B cell (primary cell): Measurements from ENCODE around the gene TTC1. TPM values are rescaled to one million over a fixed set of nuclear protein-coding genes. Genes with fewer than 3 reads are reported as not detected.

Source experiments
- ATAC-seq: fragments of 200-7000 bp; cut with Tn5 transposase; one replicate; pipeline ENCODE4 v1.10.0; 2021; ENCODE audit warnings: low read depth, mild to moderate bottlenecking, moderate number of reproducible peaks, moderate library complexity
- CTCF ChIA-PET: fragments of 350-600 bp; sonication (Branson Sonifier 250); formaldehyde crosslinking; loops from one replicate; lab custom pipeline; 2021; ENCODE audit warnings: antibody characterized with exemption, inconsistent platforms; lab: Charles Lee
- POLR2A ChIA-PET: fragments of 350-600 bp; sonication (Branson Sonifier 250); formaldehyde crosslinking; loops from one replicate; lab custom pipeline; 2021; ENCODE audit warnings: antibody characterized with exemption; lab: Charles Lee
- DNase-seq: peaks from one replicate; pipeline ENCODE4 v3.0.0; 2013
- H2AFZ ChIP-seq: 2 replicates; pipeline ENCODE4 v1.6.1; 2012; ENCODE audit warnings: mild to moderate bottlenecking, low read depth, low read length; ENCODE audit not compliant: insufficient read depth, poor library complexity, severe bottlenecking
- H3K27ac ChIP-seq, 2 donors: 1 replicate in 1 of 2; 2 replicates in 1 of 2; pipeline ENCODE4 v1.5.1; 2012 to 2013; ENCODE audit warnings: low read length in 2 of 2, mild to moderate bottlenecking in 2 of 2, moderate library complexity in 1 of 2
- H3K27me3 ChIP-seq, 4 experiments: fragments of 200-600 bp in 1 of 4; sonication (generic) in 1 of 4; replicated peaks in 1 of 4; 1 replicate in 2 of 4; 2 replicates in 2 of 4; pipeline versions ENCODE4 v1.6.1 to v1.7.0; 2013 to 2016; ENCODE audit warnings: low read length in 3 of 4, mild to moderate bottlenecking in 2 of 4, mixed read lengths in 1 of 4, moderate library complexity in 1 of 4; ENCODE audit not compliant: insufficient read depth in 4 of 4, control insufficient read depth in 3 of 4; ENCODE audit errors: control extremely low read depth in 1 of 4
- H3K36me3 ChIP-seq, 2 experiments: replicated peaks in 1 of 2; 1 replicate in 1 of 2; 2 replicates in 1 of 2; pipeline versions ENCODE4 v1.6.1 to v1.7.1; 2013; ENCODE audit warnings: low read length in 1 of 2; ENCODE audit not compliant: insufficient read depth in 2 of 2, control insufficient read depth in 1 of 2; ENCODE audit errors: control extremely low read depth in 1 of 2, extremely low read depth in 1 of 2
- H3K4me1 ChIP-seq, 2 donors: fragments of 200-600 bp in 1 of 2; sonication (generic) in 1 of 2; 1 replicate in 1 of 2; 2 replicates in 1 of 2; pipeline versions ENCODE4 v1.5.1 to v1.6.1; 2013 to 2017; ENCODE audit warnings: low read length in 2 of 2; ENCODE audit not compliant: control insufficient read depth in 2 of 2, insufficient read depth in 2 of 2
- H3K4me2 ChIP-seq: replicated peaks from 2 replicates; pipeline ENCODE3; 2012; ENCODE audit warnings: mild to moderate bottlenecking, low read depth, low read length; ENCODE audit not compliant: poor library complexity, severe bottlenecking
- H3K4me3 ChIP-seq, 5 experiments: fragments of 200-600 bp in 1 of 5; sonication (generic) in 1 of 5; 1 replicate in 3 of 5; 2 replicates in 2 of 5; pipeline versions ENCODE4 v1.5.1 to v1.7.0; 2011 to 2016; ENCODE audit warnings: low read length in 4 of 5, mild to moderate bottlenecking in 4 of 5, low read depth in 2 of 5, control low read depth in 1 of 5, moderate library complexity in 1 of 5; ENCODE audit not compliant: insufficient read depth in 1 of 5; ENCODE audit errors: control extremely low read depth in 1 of 5, extremely low read depth in 1 of 5
- H3K79me2 ChIP-seq: fragments of 200-600 bp; sonication (generic); one replicate; pipeline ENCODE4 v1.6.0; 2016; ENCODE audit warnings: low read length; ENCODE audit not compliant: control insufficient read depth, insufficient read depth
- H3K9ac ChIP-seq: fragments of 200-600 bp; sonication (generic); 2 replicates; pipeline ENCODE4 v1.6.1; 2017; ENCODE audit warnings: mild to moderate bottlenecking, low read length, moderate library complexity
- H3K9me3 ChIP-seq, 3 donors: one replicate each; pipeline versions ENCODE4 v1.6.1 to v1.7.1; 2013; ENCODE audit warnings: low read length in 2 of 3; ENCODE audit not compliant: control insufficient read depth in 2 of 3, insufficient read depth in 1 of 3; ENCODE audit errors: control extremely low read depth in 1 of 3
- H4K20me1 ChIP-seq: 2 replicates; pipeline ENCODE4 v1.6.0; 2012; ENCODE audit warnings: mild to moderate bottlenecking, low read length; ENCODE audit not compliant: insufficient read depth, control insufficient read depth, poor library complexity, severe bottlenecking
- H3K27ac Mint-ChIP-seq: one replicate; pipeline ENCODE4 v1.8.0; 2021; ENCODE audit warnings: mixed read lengths
- H3K27me3 Mint-ChIP-seq: one replicate; pipeline ENCODE4 v1.8.0; 2021; ENCODE audit warnings: mixed read lengths
- H3K4me1 Mint-ChIP-seq: one replicate; pipeline ENCODE4 v1.8.0; 2021; ENCODE audit warnings: mixed read lengths
- H3K4me3 Mint-ChIP-seq: one replicate; pipeline ENCODE4 v1.8.0; 2021; ENCODE audit warnings: mixed read lengths
- H3K9me3 Mint-ChIP-seq: one replicate; pipeline ENCODE4 v1.8.0; 2022; ENCODE audit warnings: mixed read lengths; ENCODE audit not compliant: insufficient read depth
- EZH2 ChIP-seq: IDR thresholded peaks from 2 replicates; pipeline ENCODE4 v1.6.1; 2012; ENCODE audit warnings: borderline replicate concordance, low read depth, mild to moderate bottlenecking, moderate library complexity, low read length; ENCODE audit not compliant: insufficient read depth, poor library complexity, severe bottlenecking
- WGBS: methylation state at CpG from one replicate; pipeline ENCODE4 v1.1.5; 2013; ENCODE audit warnings: missing lambda C conversion rate; ENCODE audit not compliant: insufficient coverage; 5-methylcytosine and 5-hydroxymethylcytosine counted together
- intact Hi-C: fragments of 100-400 bp; cut with micrococcal nuclease; formaldehyde crosslinking; loops from one replicate; pipeline ENCODE4 v1.10.0; 2022
- polyA plus RNA-seq: library from polyadenylated mRNA; depleted of rRNA; stranded (reverse); fragments of >200 nt; gene quantifications from 2 replicates; pipeline ENCODE4 v1.2.3, GENCODE V29; 2012
- total RNA-seq, 2 donors: library from RNA; stranded (reverse); fragments of 120-200 nt in 1 of 2; gene quantifications; 1 replicate in 1 of 2; 2 replicates in 1 of 2; pipeline versions ENCODE4 v1.2.3 to v1.2.4, GENCODE V29; 2013 to 2022
- TF ChIP-seq, protein P1 (sequence below): fragments of 200-600 bp; IDR thresholded peaks from one replicate; pipeline ENCODE4 v1.8.0; 2022; ENCODE audit warnings: antibody characterized with exemption, mild to moderate bottlenecking

The TTC1 gene
- total and polyA plus RNA-seq, 2 donors (not counting 1 experiment from before 2014, with no cell fraction given) = 12.1 to 40.4 TPM

- Histone ChIP-seq H4K20me1 (no peaks in the 10 kb centered on the region), H2AFZ (no peak overlapping the region), H3K9me3 (no peaks in the 10 kb centered on the region), H3K79me2 (no peaks in the 10 kb centered on the region), H3K27ac (no peak overlapping the region), H3K9ac (no peak overlapping the region), H3K4me2 (no peak overlapping the region), H3K27me3 (peaks cover 0 to 11% (median 6%) of the 10 kb centered on the region in 4 experiments), H3K36me3 (no peaks in the 10 kb centered on the region), H3K4me1 (peaks cover 0 to 3% of the 10 kb centered on the region in 2 donors), H3K4me3 (no peak overlapping the region)
- Mint-ChIP-seq H3K9me3 (no peaks in the 10 kb centered on the region), H3K27ac (no peak overlapping the region), H3K27me3 (peaks cover 23% of the 10 kb centered on the region), H3K4me3 (no peak overlapping the region), H3K4me1 (no peaks in the 10 kb centered on the region)
- CTCF ChIA-PET = interaction anchor here (0.7 kb wide), 1 partner anchor 520 kb away, joined by 4 read pairs; no protein-coding TSS in a partner anchor
- POLR2A ChIA-PET = no interaction called here
- 95% methylated on average over 8 of the region's 8 CpGs for WGBS
- ATAC-seq (no peak), DNase-seq (no peak)
- intact Hi-C loops = no loop called here
- no peak for TF ChIP-seq EZH2
- TF ChIP-seq, protein P1, sequence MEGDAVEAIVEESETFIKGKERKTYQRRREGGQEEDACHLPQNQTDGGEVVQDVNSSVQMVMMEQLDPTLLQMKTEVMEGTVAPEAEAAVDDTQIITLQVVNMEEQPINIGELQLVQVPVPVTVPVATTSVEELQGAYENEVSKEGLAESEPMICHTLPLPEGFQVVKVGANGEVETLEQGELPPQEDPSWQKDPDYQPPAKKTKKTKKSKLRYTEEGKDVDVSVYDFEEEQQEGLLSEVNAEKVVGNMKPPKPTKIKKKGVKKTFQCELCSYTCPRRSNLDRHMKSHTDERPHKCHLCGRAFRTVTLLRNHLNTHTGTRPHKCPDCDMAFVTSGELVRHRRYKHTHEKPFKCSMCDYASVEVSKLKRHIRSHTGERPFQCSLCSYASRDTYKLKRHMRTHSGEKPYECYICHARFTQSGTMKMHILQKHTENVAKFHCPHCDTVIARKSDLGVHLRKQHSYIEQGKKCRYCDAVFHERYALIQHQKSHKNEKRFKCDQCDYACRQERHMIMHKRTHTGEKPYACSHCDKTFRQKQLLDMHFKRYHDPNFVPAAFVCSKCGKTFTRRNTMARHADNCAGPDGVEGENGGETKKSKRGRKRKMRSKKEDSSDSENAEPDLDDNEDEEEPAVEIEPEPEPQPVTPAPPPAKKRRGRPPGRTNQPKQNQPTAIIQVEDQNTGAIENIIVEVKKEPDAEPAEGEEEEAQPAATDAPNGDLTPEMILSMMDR = no peak
Observed at GRCh38 chr5:159961176-159962160, 47.5 kb upstream of the TTC1 start.

- no peak for DNase-seq
- Mint-ChIP-seq H3K27ac (no peak overlapping the region), H3K4me3 (no peak overlapping the region), H3K9me3 (no peaks in the 10 kb centered on the region), H3K27me3 (peaks cover 31% of the 10 kb centered on the region), H3K4me1 (no peaks in the 10 kb centered on the region)
- no peak overlapping the region for H3K4me3 ChIP-seq
- intact Hi-C loops = no loop called here
- H3K4me2 ChIP-seq = no peak overlapping the region
- H3K27ac ChIP-seq = no peak overlapping the region
- no peaks in the 10 kb centered on the region for H3K9me3 ChIP-seq
- TF ChIP-seq EZH2 = no peak
- TF ChIP-seq, protein P1 = no peak
- peaks cover 0 to 3% of the 10 kb centered on the region in 2 donors for H3K4me1 ChIP-seq
- ChIA-PET POLR2A (no interaction called here), CTCF (interaction anchor here (0.7 to 3.1 kb wide), 5 partner anchors 10 to 805 kb away, joined by 4 to 11 read pairs (median 7); no protein-coding TSS in a partner anchor)
- H3K79me2 ChIP-seq = no peaks in the 10 kb centered on the region
- no peaks in the 10 kb centered on the region for H3K36me3 ChIP-seq
- ATAC-seq = no peak
- H3K27me3 ChIP-seq = peaks cover 0 to 11% (median 8%) of the 10 kb centered on the region in 4 experiments
- no peak overlapping the region for H3K9ac ChIP-seq
- no peaks in the 10 kb centered on the region for H4K20me1 ChIP-seq
- H2AFZ ChIP-seq = no peak overlapping the region
- 68% methylated on average over 4 of the region's 4 CpGs for WGBS
Observed at GRCh38 chr5:159962214-159962613, 46.7 kb upstream of the TTC1 start.
